GM12878 (cell line): ENCODE measurements around the gene MAP4K2. TPM values are rescaled to one million over a fixed set of nuclear protein-coding genes. Genes with fewer than 3 reads are reported as not detected.

Experiments used
- ATAC-seq: fragments of 200-7000 bp; cut with Tn5 transposase; 3 replicates; pipeline ENCODE4 v1.9.1; 2020; ENCODE audit warnings: mild to moderate bottlenecking, moderate library complexity
- BruUV-seq: library from RNA; stranded (reverse); fragments of 400-500 nt; replicated peaks from 2 replicates; lab custom pipeline; 2021; lab: Mats Ljungman, UMichigan
- CTCF ChIA-PET: fragments of 300-600 bp; sonication (Branson Sonifier 250); formaldehyde crosslinking; extraction: SDS; loops from one replicate; lab custom pipeline; 2021; ENCODE audit warnings: inconsistent platforms; lab: Yijun Ruan, JAX
- POLR2A ChIA-PET: fragments of 350-600 bp; formaldehyde crosslinking; extraction: SDS; loops from one replicate; lab custom pipeline; 2021; ENCODE audit warnings: inconsistent platforms; lab: Charles Lee
- RAD21 ChIA-PET: fragments of 300-600 bp; sonication (Branson Sonifier 250); formaldehyde crosslinking; loops from one replicate; lab custom pipeline; 2023; ENCODE audit warnings: antibody characterized with exemption; ENCODE audit not compliant: unreplicated experiment; lab: Charles Lee
- SMC1A ChIA-PET: fragments of 300-600 bp; sonication (Branson Sonifier 250); formaldehyde crosslinking; loops from one replicate; lab custom pipeline; 2023; ENCODE audit not compliant: unreplicated experiment, uncharacterized antibody; lab: Charles Lee
- DNase-seq: peaks from one replicate; pipeline ENCODE4 v3.0.0-alpha.2; 2011; ENCODE audit warnings: low read depth, low spot score
- FAIRE-seq: peaks from 3 replicates; lab custom pipeline; 2011; peaks lifted over from hg19 to GRCh38; lab: Jason Lieb, UNC
- H2AFZ ChIP-seq: 2 replicates; pipeline ENCODE4 v1.6.0; 2011; ENCODE audit warnings: low read depth, low read length, control low read depth; ENCODE audit not compliant: control insufficient read depth
- H3K27ac ChIP-seq: 2 replicates; pipeline ENCODE4 v1.5.1; 2011; ENCODE audit warnings: control low read depth; ENCODE audit not compliant: control insufficient read depth, insufficient read depth
- H3K27me3 ChIP-seq, 2 experiments: replicated peaks in 1 of 2; 2 replicates each; pipeline versions ENCODE4 v1.6.0 to v1.6.1; 2011; ENCODE audit warnings: low read length in 1 of 2; ENCODE audit not compliant: control insufficient read depth in 2 of 2, insufficient read depth in 2 of 2
- H3K36me3 ChIP-seq, 2 experiments: 2 replicates each; pipeline ENCODE4 v1.5.1; 2011; ENCODE audit warnings: low read length in 1 of 2; ENCODE audit not compliant: control insufficient read depth in 2 of 2, insufficient read depth in 2 of 2
- H3K4me1 ChIP-seq: 2 replicates; pipeline ENCODE4 v1.6.1; 2011; ENCODE audit warnings: mild to moderate bottlenecking, low read length, moderate library complexity, mixed read lengths; ENCODE audit not compliant: control insufficient read depth, insufficient read depth
- H3K4me2 ChIP-seq: 2 replicates; pipeline ENCODE4 v1.6.0; 2011; ENCODE audit warnings: control low read depth; ENCODE audit not compliant: control insufficient read depth, insufficient read depth
- H3K4me3 ChIP-seq: fragments of 200-600 bp; sonication (generic); 2 replicates; pipeline ENCODE4 v1.5.1; 2016
- H3K79me2 ChIP-seq: 2 replicates; pipeline ENCODE4 v1.6.0; 2011; ENCODE audit warnings: low read length; ENCODE audit not compliant: control insufficient read depth, insufficient read depth
- H3K9ac ChIP-seq: 2 replicates; pipeline ENCODE4 v1.8.0; 2011; ENCODE audit warnings: low read length, control low read depth, mixed read lengths; ENCODE audit not compliant: control insufficient read depth, insufficient read depth
- H3K9me3 ChIP-seq: replicated peaks from 3 replicates; pipeline ENCODE4 v1.5.1; 2011; ENCODE audit warnings: mild to moderate bottlenecking, low read length; ENCODE audit not compliant: control insufficient read depth, insufficient read depth
- H4K20me1 ChIP-seq: 2 replicates; pipeline ENCODE4 v1.6.0; 2011; ENCODE audit not compliant: control insufficient read depth, insufficient read depth
- BCL11A ChIP-seq: IDR thresholded peaks from 2 replicates; pipeline ENCODE4 v1.6.1; 2011; ENCODE audit warnings: low read depth, low read length
- BCLAF1 ChIP-seq: fragments of 450-650 bp; IDR thresholded peaks from 2 replicates; pipeline ENCODE4 v1.6.1; 2017; ENCODE audit warnings: antibody characterized with exemption, mild to moderate bottlenecking, moderate library complexity
- CEBPB ChIP-seq, 2 experiments: fragments of 150-350 bp in 1 of 2; IDR thresholded peaks; 2 replicates each; pipeline ENCODE4 v1.6.1; 2012 to 2014; ENCODE audit warnings: low read depth in 2 of 2, low read length in 2 of 2, borderline replicate concordance in 1 of 2, inconsistent platforms in 1 of 2
- CHD4 ChIP-seq: fragments of 200-600 bp; sonication (generic); IDR thresholded peaks from 2 replicates; pipeline ENCODE4 v1.6.1; 2016; ENCODE audit warnings: mild to moderate bottlenecking
- ETV6 ChIP-seq, 2 experiments: fragments of 450-650 bp in 1 of 2; IDR thresholded peaks in 1 of 2; conservative IDR thresholded peaks in 1 of 2; 2 replicates each; pipeline ENCODE4 v1.6.1; 2014; ENCODE audit warnings: antibody characterized with exemption in 1 of 2, borderline replicate concordance in 1 of 2, low read depth in 1 of 2, mild to moderate bottlenecking in 1 of 2, moderate library complexity in 1 of 2
- MEF2A ChIP-seq: IDR thresholded peaks from 2 replicates; pipeline ENCODE4 v1.6.1; 2011; ENCODE audit warnings: low read depth, mild to moderate bottlenecking, low read length, moderate library complexity; ENCODE audit not compliant: insufficient read depth
- NRF1 ChIP-seq: conservative IDR thresholded peaks from 2 replicates; pipeline ENCODE4 v1.6.1; 2011; ENCODE audit warnings: mild to moderate bottlenecking, low read depth, low read length, improper control_type of control experiment
- PAX8 ChIP-seq: fragments of 450-650 bp; IDR thresholded peaks from 2 replicates; pipeline ENCODE4 v1.6.1; 2017; ENCODE audit warnings: mild to moderate bottlenecking, moderate library complexity
- SREBF2 ChIP-seq: IDR thresholded peaks from 2 replicates; pipeline ENCODE4 v1.6.1; 2012; ENCODE audit warnings: mild to moderate bottlenecking, low read length
- ZNF687 ChIP-seq: fragments of 450-650 bp; IDR thresholded peaks from 2 replicates; pipeline ENCODE4 v1.6.1; 2017; ENCODE audit warnings: mild to moderate bottlenecking, moderate library complexity
- ZSCAN29 ChIP-seq: fragments of 450-650 bp; IDR thresholded peaks from 2 replicates; pipeline ENCODE4 v1.6.1; 2017; ENCODE audit warnings: mild to moderate bottlenecking, moderate library complexity
- WGBS: methylation state at CpG from one replicate; pipeline ENCODE4 v1.1.6; 2016; ENCODE audit warnings: low lambda C conversion rate; ENCODE audit not compliant: insufficient replicate concordance, insufficient coverage; ENCODE audit errors: missing lambda C conversion rate; 5-methylcytosine and 5-hydroxymethylcytosine counted together
- in situ Hi-C: fragments of 300-500 bp; cut with MboI; formaldehyde crosslinking; loops from 9 replicates; pipeline ENCODE4 v1.14.3; 2018; ENCODE audit warnings: mixed read lengths
- intact Hi-C: fragments of 100-400 bp; cut with micrococcal nuclease; formaldehyde crosslinking; loops from one replicate; pipeline ENCODE4 v1.14.2; 2022; ENCODE audit not compliant: unreplicated experiment
- polyA plus RNA-seq, 11 experiments: library from polyadenylated mRNA; depleted of rRNA in 4 of 11; unstranded in 6 of 11; stranded (reverse) in 5 of 11; fragments of >200 nt; fragmentation: Nextera tagmentation in 4 of 11; fragmentation: Illumina TruSeq in 1 of 11; extraction: Ambion mirVana in 4 of 11; extraction: Trizol in 1 of 11; gene quantifications; 1 replicate in 1 of 11; 2 replicates in 10 of 11; pipeline versions ENCODE4 v1.2.1 to v1.2.3, GENCODE V29; 2011 to 2016; ENCODE audit warnings: inconsistent platforms in 2 of 11, missing spikeins in 2 of 11, low read depth in 1 of 11
- total RNA-seq, 4 experiments: library from RNA; depleted of rRNA in 3 of 4; stranded (reverse); fragments of >200 nt in 3 of 4; fragmentation: Illumina TruSeq in 1 of 4; extraction: Trizol in 1 of 4; gene quantifications; 2 replicates each; pipeline versions ENCODE4 v1.2.1 to v1.2.3, GENCODE V29; 2013 to 2021
- TF ChIP-seq, protein P1 (sequence below): IDR thresholded peaks from 2 replicates; pipeline ENCODE4 v1.6.1; 2012; ENCODE audit warnings: low read depth, low read length, improper control_type of control experiment
- TF ChIP-seq, protein P2 (sequence below): fragments of 450-650 bp; IDR thresholded peaks from 2 replicates; pipeline ENCODE4 v1.6.1; 2016; ENCODE audit warnings: mild to moderate bottlenecking

The MAP4K2 gene
- total and polyA plus RNA-seq, 10 of the 15 experiments (the other 5 are each of a cell fraction or from before 2014, with no cell fraction given), result 0.98 to 78.1 (median 48.9) TPM

DNA sequence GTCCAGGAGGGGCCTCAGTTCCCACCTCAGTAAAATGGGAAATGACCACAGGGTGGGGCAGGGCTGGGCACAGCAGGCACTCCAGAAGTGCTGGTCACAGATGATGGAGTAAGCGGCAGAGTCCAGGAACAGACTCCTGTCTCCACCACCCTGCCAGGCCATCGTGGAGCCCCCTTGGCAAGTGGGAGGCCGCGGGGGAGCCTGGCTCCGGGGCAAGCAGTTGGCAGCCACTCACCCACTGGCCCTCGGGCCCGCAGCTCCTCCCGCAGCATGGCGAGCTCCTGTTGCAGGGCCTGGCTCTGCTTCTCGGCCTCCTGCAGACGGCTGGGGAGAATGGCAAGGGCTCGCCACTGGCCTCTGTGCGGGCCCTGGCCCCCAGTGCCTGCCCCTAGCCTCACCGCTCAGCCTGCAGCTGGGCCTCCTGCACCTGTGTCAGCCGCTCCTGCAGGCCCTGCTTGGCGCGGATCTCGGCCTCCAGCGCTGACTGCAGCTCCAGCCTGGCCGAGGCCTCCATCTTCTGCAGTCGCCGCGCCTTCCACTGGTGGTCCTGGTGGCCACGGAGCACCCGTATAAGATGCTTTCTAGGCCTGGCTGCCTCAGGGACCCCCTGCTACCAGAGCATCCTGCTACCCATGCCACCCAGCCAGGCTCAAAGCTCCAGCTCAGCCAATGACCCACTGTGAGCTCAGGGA lies 31.2 kb upstream of the MAP4K2 start:
- Histone ChIP-seq H3K27me3 (no peaks in the 10 kb centered on the region), H4K20me1 (no peaks in the 10 kb centered on the region), H3K36me3 (no peaks in the 10 kb centered on the region), H3K79me2 (no peaks in the 10 kb centered on the region), H3K27ac (no peak overlapping the region), H3K4me3 (no peak overlapping the region), H3K4me1 (peaks cover 3% of the 10 kb centered on the region; the same call in 1 of the 2 replicates), H3K4me2 (no peak overlapping the region), H3K9ac (no peak overlapping the region), H2AFZ (no peak overlapping the region), H3K9me3 (no peaks in the 10 kb centered on the region)
- 58% methylated on average over 25 of the region's 25 CpGs for WGBS
- no TSS peak for BruUV-seq
- in situ Hi-C loops, result no loop called here
- CTCF ChIA-PET, result interaction anchor here (0.6 kb wide), 1 partner anchor 12 kb away, joined by 3 read pairs; no protein-coding TSS in a partner anchor
- RAD21 ChIA-PET, result interaction anchor here (0.9 kb wide), 1 partner anchor 14 kb away, joined by 3 read pairs; no protein-coding TSS in a partner anchor
- SMC1A ChIA-PET, result no interaction called here
- no peak for FAIRE-seq
- no peak for TF ChIP-seq ZNF687
- TF ChIP-seq CEBPB (IDR thresholded peaks at IDR 0.05; ENCODE audit: borderline replicate concordance in 1 of 2, low read depth in 2 of 2, low read length in 2 of 2), result no peak
- TF ChIP-seq ETV6 (conservative IDR thresholded peaks at IDR 0.05 in 1 of 2, IDR thresholded peaks at IDR 0.05 in 1 of 2; ENCODE audit: borderline replicate concordance in 1 of 2, low read depth in 1 of 2), result no peak
- TF ChIP-seq, protein P1, sequence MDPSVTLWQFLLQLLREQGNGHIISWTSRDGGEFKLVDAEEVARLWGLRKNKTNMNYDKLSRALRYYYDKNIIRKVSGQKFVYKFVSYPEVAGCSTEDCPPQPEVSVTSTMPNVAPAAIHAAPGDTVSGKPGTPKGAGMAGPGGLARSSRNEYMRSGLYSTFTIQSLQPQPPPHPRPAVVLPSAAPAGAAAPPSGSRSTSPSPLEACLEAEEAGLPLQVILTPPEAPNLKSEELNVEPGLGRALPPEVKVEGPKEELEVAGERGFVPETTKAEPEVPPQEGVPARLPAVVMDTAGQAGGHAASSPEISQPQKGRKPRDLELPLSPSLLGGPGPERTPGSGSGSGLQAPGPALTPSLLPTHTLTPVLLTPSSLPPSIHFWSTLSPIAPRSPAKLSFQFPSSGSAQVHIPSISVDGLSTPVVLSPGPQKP, result no peak
- TF ChIP-seq PAX8, result no peak
- no peak for TF ChIP-seq BCLAF1
- TF ChIP-seq MEF2A, result no peak
- TF ChIP-seq BCL11A, result no peak
- TF ChIP-seq SREBF2, result no peak
- TF ChIP-seq, protein P2, sequence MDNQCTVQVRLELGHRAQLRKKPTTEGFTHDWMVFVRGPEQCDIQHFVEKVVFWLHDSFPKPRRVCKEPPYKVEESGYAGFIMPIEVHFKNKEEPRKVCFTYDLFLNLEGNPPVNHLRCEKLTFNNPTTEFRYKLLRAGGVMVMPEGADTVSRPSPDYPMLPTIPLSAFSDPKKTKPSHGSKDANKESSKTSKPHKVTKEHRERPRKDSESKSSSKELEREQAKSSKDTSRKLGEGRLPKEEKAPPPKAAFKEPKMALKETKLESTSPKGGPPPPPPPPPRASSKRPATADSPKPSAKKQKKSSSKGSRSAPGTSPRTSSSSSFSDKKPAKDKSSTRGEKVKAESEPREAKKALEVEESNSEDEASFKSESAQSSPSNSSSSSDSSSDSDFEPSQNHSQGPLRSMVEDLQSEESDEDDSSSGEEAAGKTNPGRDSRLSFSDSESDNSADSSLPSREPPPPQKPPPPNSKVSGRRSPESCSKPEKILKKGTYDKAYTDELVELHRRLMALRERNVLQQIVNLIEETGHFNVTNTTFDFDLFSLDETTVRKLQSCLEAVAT, result no peak
- TF ChIP-seq ZSCAN29, result no peak
- no peak for TF ChIP-seq CHD4
- TF ChIP-seq NRF1, result no peak
- POLR2A ChIA-PET, result no interaction called here
- no peak for DNase-seq
- no peak for ATAC-seq
- intact Hi-C loops, result no loop called here
